ENCODE data around the gene MCCC2. TPM values are rescaled to one million over a fixed set of nuclear protein-coding genes. Genes with fewer than 3 reads are reported as not detected.

The MCCC2 gene
- total RNA-seq, 2 experiments from 2014 or later: 34.7 to 61.2 TPM

DNA sequence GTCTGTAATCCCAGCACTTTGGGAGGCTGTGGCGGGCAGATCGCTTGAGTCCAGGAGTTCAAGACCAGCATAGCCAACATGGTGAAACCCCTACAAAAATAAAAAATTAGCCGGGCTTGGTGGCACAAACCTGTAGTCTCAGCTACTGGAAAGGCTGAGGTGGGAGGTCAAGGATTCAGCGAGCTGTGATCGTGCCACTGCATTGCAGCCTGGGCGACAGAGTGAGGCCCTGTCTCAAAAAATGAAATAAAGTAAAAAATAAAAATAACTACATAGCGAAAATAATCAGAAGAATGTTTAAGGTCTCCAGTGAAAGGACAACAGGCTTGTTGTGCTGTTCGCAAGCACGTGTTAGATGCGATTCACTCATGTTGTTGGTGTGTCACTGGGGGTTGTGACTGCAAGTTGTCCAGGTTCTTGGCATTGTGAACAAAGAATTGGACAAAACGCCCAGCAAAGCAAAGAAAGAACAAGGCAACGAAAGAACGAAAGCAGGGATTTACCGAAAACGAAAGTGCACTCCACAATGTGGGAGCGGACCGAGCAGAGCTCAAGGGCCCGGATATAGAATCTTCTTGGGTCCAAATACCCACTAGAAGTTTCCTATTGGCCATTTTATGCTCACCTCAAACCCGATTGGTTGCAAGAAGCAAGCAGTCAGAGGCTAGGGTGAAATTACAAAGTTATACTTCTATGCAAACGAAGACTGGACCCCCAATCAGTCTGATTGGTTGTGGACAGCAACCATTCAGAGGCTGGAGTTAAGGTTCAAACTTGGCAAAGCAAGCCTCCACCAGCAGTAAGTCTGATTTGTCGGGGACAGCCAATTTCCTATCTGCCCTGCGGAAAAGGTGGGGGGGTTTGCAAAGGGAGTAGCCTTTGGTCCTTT lies 844 bp upstream of the MCCC2 start:
- H3K9me3 ChIP-seq (ENCODE audit: low read length): no peaks in the 10 kb centered on the region
- TSS peak; percentile 99 for BruUV-seq (replicated peaks)
- POLR2A ChIA-PET: interaction anchor here (0.6 to 1.5 kb wide), 3 partner anchors 20 to 246 kb away, joined by 3 to 4 read pairs (median 3); no protein-coding TSS in a partner anchor
- H3K9me2 ChIP-seq (ENCODE audit: insufficient read depth, low read length): no peaks in the 10 kb centered on the region
- intact Hi-C loops (cut with micrococcal nuclease; ENCODE audit: unreplicated experiment): no loop called here
- no peaks in the 10 kb centered on the region for H3K36me3 ChIP-seq (ENCODE audit: insufficient read depth, low read length)
- peak overlapping the region; percentile 49 for H3K27ac ChIP-seq (ENCODE audit: low read depth, low read length, poor library complexity, severe bottlenecking)
- peak; percentile 47 for DNase-seq (ENCODE audit: low spot score)
- H3K4me3 ChIP-seq (ENCODE audit: low read depth, low read length, poor library complexity, severe bottlenecking): peak overlapping the region; percentile 85
- H4K20me1 ChIP-seq (ENCODE audit: insufficient read depth, low read length): no peaks in the 10 kb centered on the region
- H3K79me2 ChIP-seq (ENCODE audit: insufficient read depth, low read depth, low read length): peaks cover 29% of the 10 kb centered on the region; the same call in 1 of the 2 replicates
- CTCF ChIA-PET (ENCODE audit: unreplicated experiment): interaction anchor here (0.9 to 1.5 kb wide), 2 partner anchors 14 to 127 kb away, joined by 3 read pairs; no protein-coding TSS in a partner anchor
- TF ChIP-seq, protein P1, sequence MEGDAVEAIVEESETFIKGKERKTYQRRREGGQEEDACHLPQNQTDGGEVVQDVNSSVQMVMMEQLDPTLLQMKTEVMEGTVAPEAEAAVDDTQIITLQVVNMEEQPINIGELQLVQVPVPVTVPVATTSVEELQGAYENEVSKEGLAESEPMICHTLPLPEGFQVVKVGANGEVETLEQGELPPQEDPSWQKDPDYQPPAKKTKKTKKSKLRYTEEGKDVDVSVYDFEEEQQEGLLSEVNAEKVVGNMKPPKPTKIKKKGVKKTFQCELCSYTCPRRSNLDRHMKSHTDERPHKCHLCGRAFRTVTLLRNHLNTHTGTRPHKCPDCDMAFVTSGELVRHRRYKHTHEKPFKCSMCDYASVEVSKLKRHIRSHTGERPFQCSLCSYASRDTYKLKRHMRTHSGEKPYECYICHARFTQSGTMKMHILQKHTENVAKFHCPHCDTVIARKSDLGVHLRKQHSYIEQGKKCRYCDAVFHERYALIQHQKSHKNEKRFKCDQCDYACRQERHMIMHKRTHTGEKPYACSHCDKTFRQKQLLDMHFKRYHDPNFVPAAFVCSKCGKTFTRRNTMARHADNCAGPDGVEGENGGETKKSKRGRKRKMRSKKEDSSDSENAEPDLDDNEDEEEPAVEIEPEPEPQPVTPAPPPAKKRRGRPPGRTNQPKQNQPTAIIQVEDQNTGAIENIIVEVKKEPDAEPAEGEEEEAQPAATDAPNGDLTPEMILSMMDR (conservative IDR thresholded peaks at IDR 0.05; ENCODE audit: low read length): no peak
- no peak for TF ChIP-seq EZH2phosphoT487 (IDR thresholded peaks at IDR 0.05; ENCODE audit: borderline replicate concordance, low read depth, low read length)
- H2AFZ ChIP-seq (ENCODE audit: low read length): peak overlapping the region; percentile 98
- H3K4me2 ChIP-seq (ENCODE audit: low read length): peak overlapping the region; percentile 91
- peaks cover 19% of the 10 kb centered on the region for H3K4me1 ChIP-seq (ENCODE audit: insufficient read depth, low read length, poor library complexity, severe bottlenecking)

DNA sequence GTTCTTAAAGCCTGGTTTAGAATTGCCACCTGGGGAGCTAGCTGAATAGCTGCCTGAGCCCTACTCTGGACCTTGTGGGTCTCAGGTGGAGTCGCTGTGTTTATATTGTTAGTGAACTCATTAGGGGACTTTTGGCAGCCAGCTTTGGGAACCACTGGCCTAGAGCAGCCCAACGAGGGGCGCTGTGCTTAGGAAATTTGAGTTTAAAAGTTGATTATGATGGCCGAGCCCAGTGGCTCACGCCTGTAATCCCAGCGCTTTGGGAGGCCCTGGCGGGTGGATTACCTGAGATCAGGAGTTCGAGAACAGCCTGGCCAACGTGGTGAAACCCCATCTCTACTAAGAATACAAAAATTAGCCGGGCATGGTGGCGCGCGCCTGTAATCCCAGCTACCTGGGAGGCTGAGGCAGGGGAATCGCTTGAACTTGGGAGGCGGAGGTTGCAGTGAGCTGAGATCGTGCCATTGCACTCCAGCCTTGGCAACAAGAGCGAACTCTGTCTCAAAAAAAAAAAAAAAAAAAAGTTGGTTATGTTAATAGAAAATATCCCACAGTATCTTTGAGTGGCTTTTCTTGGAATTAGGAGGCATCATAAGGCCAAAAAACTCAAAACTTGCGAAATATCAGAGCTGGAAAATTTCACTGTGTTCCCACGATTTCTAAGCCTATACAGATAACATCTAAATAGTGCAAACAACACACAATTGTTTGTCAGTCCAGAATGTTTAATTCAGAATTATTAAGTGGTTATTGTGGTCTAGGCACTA lies 809 bp downstream of the MCCC2 start:
- BruUV-seq (replicated peaks): no TSS peak

More for the DNA sequence above, 809 bp downstream of the MCCC2 start:
- ChIA-PET CTCF (ENCODE audit: unreplicated experiment) (interaction anchor here (0.9 kb wide), 2 partner anchors 47 to 128 kb away, joined by 3 read pairs; no protein-coding TSS in a partner anchor), POLR2A (interaction anchor here (0.5 to 1.5 kb wide), 6 partner anchors 12 to 1260 kb away, joined by 3 to 7 read pairs (median 3); no protein-coding TSS in a partner anchor)
- H3K4me3 ChIP-seq (ENCODE audit: low read depth, low read length, poor library complexity, severe bottlenecking): peak overlapping the region; percentile 85
- H3K27ac ChIP-seq (ENCODE audit: low read depth, low read length, poor library complexity, severe bottlenecking): peak overlapping the region; percentile 36
- no peak for TF ChIP-seq EZH2phosphoT487 (IDR thresholded peaks at IDR 0.05; ENCODE audit: borderline replicate concordance, low read depth, low read length)
- TF ChIP-seq, protein P1 (conservative IDR thresholded peaks at IDR 0.05; ENCODE audit: low read length): peak; percentile 45
- H3K4me2 ChIP-seq (ENCODE audit: low read length): peak overlapping the region; percentile 69
- intact Hi-C loops (cut with micrococcal nuclease; ENCODE audit: unreplicated experiment): no loop called here
- peaks cover 30% of the 10 kb centered on the region; the same call in 1 of the 2 replicates for H3K79me2 ChIP-seq (ENCODE audit: insufficient read depth, low read depth, low read length)
- peak overlapping the region; percentile 98; the same call in 1 of the 2 replicates for H2AFZ ChIP-seq (ENCODE audit: low read length)
- H4K20me1 ChIP-seq (ENCODE audit: insufficient read depth, low read length): no peaks in the 10 kb centered on the region
- DNase-seq (ENCODE audit: low spot score): no peak
- H3K9me3 ChIP-seq (ENCODE audit: low read length): no peaks in the 10 kb centered on the region
- H3K4me1 ChIP-seq (ENCODE audit: insufficient read depth, low read length, poor library complexity, severe bottlenecking): peaks cover 19% of the 10 kb centered on the region
- H3K9me2 ChIP-seq (ENCODE audit: insufficient read depth, low read length): no peaks in the 10 kb centered on the region
- H3K36me3 ChIP-seq (ENCODE audit: insufficient read depth, low read length): peaks cover 6% of the 10 kb centered on the region
